Karpas-422 (cell line): ENCODE results near the gene SEMA4D. TPM values are rescaled to one million over a fixed set of nuclear protein-coding genes. Genes with fewer than 3 reads are reported as not detected.

ENCODE experiments used
- DNase-seq: peaks from one replicate; pipeline ENCODE4 v3.0.0-alpha.2; 2015
- H2AFZ ChIP-seq: fragments of 200-600 bp; sonication (generic); 2 replicates; pipeline ENCODE4 v1.6.1; 2014; ENCODE audit warnings: antibody characterized with exemption, low read length, mixed read lengths
- H3K27ac ChIP-seq: fragments of 200-600 bp; sonication (generic); 2 replicates; pipeline ENCODE4 v1.5.1; 2014; ENCODE audit warnings: mild to moderate bottlenecking, low read length, moderate library complexity
- H3K27me3 ChIP-seq: fragments of 200-600 bp; sonication (generic); 2 replicates; pipeline ENCODE4 v1.6.1; 2014; ENCODE audit warnings: low read length, mixed read lengths
- H3K36me3 ChIP-seq: fragments of 200-600 bp; sonication (generic); 2 replicates; pipeline ENCODE4 v1.6.1; 2014; ENCODE audit warnings: low read length, mixed read lengths; ENCODE audit not compliant: insufficient read depth
- H3K4me1 ChIP-seq: fragments of 200-600 bp; sonication (generic); 2 replicates; pipeline ENCODE4 v1.6.1; 2014; ENCODE audit warnings: mild to moderate bottlenecking, low read length, mixed read lengths
- H3K4me2 ChIP-seq: fragments of 200-600 bp; sonication (generic); 2 replicates; pipeline ENCODE4 v1.6.1; 2014; ENCODE audit warnings: low read length, low read depth, mild to moderate bottlenecking; ENCODE audit not compliant: poor library complexity, severe bottlenecking
- H3K4me3 ChIP-seq: fragments of 200-600 bp; sonication (generic); 2 replicates; pipeline ENCODE4 v1.5.1; 2014; ENCODE audit warnings: mild to moderate bottlenecking, antibody characterized with exemption, low read length, mixed read lengths
- H3K79me2 ChIP-seq: fragments of 200-600 bp; sonication (generic); 2 replicates; pipeline ENCODE4 v1.6.1; 2014; ENCODE audit warnings: mild to moderate bottlenecking, low read length, mixed read lengths
- H3K9ac ChIP-seq: fragments of 200-600 bp; sonication (generic); 2 replicates; pipeline ENCODE4 v1.6.0; 2014; ENCODE audit warnings: low read length
- H3K9me2 ChIP-seq: fragments of 200-600 bp; sonication (generic), shearing (Covaris generic); replicated peaks from 2 replicates; pipeline ENCODE4 v1.6.0; 2014; ENCODE audit warnings: mild to moderate bottlenecking, low read length, moderate library complexity; ENCODE audit not compliant: insufficient read depth
- H3K9me3 ChIP-seq: fragments of 300-700, 200-600 bp; sonication (generic); 2 replicates; pipeline ENCODE4 v1.6.1; 2014; ENCODE audit warnings: low read length, mixed read lengths
- H4K20me1 ChIP-seq: fragments of 200-600 bp; sonication (generic); 2 replicates; pipeline ENCODE4 v1.6.1; 2014; ENCODE audit warnings: mild to moderate bottlenecking, antibody characterized with exemption, low read length, low read depth; ENCODE audit not compliant: insufficient read depth
- total RNA-seq: library from RNA; depleted of rRNA; stranded (reverse); fragments of >200 nt; shearing (Covaris generic); gene quantifications from 2 replicates; pipeline ENCODE4 v1.2.3, GENCODE V29; 2014; ENCODE audit warnings: low replicate concordance

Gene SEMA4D
- total RNA-seq, 1 experiment from 2014 or later, result 2.3 TPM

DNA sequence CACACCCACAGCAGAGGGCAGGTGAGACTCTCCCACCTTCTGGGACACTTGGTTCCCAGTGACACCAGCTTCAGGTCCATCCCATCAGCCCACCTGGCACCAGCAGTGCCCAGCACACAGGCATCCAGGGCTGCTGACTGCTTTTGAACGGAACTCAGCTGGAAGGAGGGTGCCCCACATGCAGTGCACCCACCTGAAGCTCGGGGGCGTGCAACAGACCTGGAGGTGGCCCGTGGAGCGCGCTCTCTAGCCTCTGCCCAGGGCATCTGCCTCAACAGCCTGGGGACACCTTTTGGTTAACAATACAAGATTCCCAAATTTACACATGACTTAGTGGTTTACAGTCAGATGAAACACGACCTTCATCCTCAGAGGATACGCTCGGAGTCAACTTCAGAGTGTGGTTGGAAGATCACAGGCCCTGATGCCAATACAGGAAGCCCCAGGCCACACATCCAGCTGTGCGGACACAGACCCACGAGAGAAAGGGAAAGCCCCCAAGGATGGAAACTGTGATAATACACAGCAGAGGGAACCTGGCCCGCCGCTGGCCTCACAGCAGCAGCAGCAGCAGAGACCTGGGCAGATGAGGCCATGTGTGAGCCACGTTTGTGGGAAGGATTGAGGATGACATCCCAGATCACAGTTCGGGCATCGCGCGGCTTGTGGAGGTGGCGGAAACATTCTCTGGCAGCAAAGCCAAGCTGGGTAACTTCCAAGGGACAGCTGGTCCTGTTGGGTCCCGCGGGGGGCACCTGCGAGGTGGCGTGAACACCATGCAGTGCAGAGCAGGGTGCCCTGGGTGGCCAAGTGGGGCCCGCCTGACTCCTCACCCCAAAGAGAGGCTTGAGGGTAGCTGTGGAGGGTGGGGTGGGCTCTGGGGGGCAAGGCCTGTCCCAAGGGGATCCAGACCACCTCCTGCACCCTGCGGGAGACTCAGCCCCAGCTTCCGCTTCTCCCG, 115.6 kb downstream of the SEMA4D start:
- no peaks in the 10 kb centered on the region for H3K9me3 ChIP-seq
- no peaks in the 10 kb centered on the region for H3K9me2 ChIP-seq
- no peak overlapping the region for H3K4me2 ChIP-seq
- H3K79me2 ChIP-seq, result no peaks in the 10 kb centered on the region
- no peak overlapping the region for H3K27ac ChIP-seq
- H2AFZ ChIP-seq, result no peak overlapping the region
- H3K27me3 ChIP-seq, result no peaks in the 10 kb centered on the region
- H3K4me1 ChIP-seq, result no peaks in the 10 kb centered on the region
- no peak overlapping the region for H3K4me3 ChIP-seq
- H3K9ac ChIP-seq, result no peak overlapping the region
- no peaks in the 10 kb centered on the region for H3K36me3 ChIP-seq
- no peak for DNase-seq
- no peaks in the 10 kb centered on the region for H4K20me1 ChIP-seq

DNA sequence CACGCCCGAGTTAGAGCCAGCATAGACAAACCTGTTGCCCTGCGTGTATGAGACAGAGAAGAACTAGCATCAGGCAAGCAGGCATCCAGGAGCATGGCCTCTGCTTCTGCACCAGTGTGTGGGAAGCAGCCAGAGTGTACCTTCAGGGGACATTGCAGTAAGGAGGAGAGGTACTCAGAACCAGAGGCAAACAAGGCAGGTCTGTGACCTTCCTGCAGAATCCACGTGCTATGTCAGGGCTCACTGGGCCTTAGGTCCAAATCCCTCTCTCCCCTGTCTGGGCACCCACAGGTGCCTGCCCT, 116.7 kb downstream of the SEMA4D start:
- Histone ChIP-seq H3K36me3 (no peaks in the 10 kb centered on the region), H3K4me1 (no peaks in the 10 kb centered on the region), H3K79me2 (no peaks in the 10 kb centered on the region), H3K4me2 (no peak overlapping the region), H3K9me2 (no peaks in the 10 kb centered on the region), H2AFZ (no peak overlapping the region), H3K9ac (no peak overlapping the region), H3K27me3 (no peaks in the 10 kb centered on the region), H4K20me1 (no peaks in the 10 kb centered on the region), H3K9me3 (no peaks in the 10 kb centered on the region), H3K27ac (no peak overlapping the region), H3K4me3 (no peak overlapping the region)
- no peak for DNase-seq

DNA sequence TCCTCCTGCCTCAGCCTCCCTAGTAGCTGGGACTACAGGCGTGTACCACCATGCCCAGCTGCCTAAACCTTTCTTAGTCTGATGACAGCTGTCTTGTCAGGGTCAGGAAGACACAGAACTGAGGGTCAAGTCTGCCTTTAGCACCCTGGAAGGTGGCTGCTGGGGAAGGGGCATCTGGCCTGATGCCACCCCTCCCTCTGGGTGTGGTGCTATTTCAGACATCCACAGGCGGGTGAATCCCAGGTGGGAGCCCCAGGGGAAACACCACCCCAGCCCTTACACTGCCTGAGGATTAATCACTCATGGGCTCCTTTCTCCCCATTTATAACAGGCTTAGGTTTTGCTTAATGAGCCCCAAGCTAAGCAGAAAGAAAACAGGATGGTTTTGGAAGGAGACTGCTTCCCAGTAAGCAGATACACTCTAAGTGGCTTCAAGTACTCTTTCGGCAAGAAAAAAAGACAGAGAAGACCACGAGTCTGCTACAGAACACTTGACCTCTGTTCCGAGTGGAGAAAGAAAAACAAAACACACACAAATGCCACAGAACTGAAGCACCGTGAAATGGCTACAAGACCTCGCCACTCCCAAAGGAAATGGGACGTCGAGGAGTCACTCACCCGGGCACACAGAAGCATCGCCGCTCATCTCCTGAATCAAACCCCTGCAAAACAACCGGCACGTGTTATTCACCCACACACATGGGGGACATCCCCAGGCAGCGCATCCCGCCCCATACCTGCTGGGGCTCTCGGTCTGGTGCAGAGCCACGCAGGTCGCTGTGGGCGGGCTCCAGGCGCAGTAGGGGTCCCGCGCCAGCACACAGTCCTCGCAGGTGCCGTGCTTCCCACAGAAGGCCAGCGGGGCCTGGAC, 117.2 kb downstream of the SEMA4D start:
- Histone ChIP-seq H3K27me3 (no peaks in the 10 kb centered on the region), H4K20me1 (no peaks in the 10 kb centered on the region), H3K9ac (no peak overlapping the region), H3K4me3 (no peak overlapping the region), H3K79me2 (no peaks in the 10 kb centered on the region), H3K36me3 (no peaks in the 10 kb centered on the region), H3K27ac (no peak overlapping the region), H3K4me1 (peaks cover 2% of the 10 kb centered on the region), H3K9me2 (no peaks in the 10 kb centered on the region), H3K4me2 (no peak overlapping the region), H2AFZ (no peak overlapping the region), H3K9me3 (no peaks in the 10 kb centered on the region)
- DNase-seq, result no peak

DNA sequence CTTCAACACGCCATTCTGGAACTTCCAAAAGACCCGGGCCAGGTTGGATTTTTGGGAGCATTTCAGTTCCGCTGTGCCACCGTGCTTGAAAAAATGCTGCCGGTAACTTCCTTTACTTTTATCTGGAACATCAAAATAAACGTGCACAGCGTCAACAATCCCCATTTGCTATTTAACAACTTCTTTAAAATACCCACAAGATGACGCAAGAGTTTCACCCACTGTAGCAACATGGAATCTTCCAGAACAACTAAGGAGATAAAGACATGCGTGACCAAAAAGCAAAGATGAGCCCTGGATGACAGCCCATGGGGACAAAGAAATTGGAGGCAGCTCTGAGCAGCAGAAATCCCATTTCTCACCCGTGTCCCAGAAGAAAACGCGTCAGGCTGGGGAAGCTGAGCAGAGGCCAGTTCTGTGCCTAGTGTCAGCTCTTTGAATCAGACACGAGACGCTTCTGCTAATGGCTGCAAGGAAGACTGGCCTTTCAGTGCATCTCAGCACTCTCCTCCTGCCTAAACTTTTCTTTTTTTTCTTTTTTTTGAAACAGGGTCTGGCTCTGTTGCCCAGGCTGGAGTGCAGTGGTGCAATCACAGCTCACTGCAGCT, 118.3 kb downstream of the SEMA4D start:
- H3K27ac ChIP-seq, result no peak overlapping the region
- H3K4me3 ChIP-seq, result no peak overlapping the region
- H3K4me1 ChIP-seq, result peaks cover 10% of the 10 kb centered on the region
- no peaks in the 10 kb centered on the region for H3K27me3 ChIP-seq
- no peaks in the 10 kb centered on the region for H3K9me2 ChIP-seq
- H2AFZ ChIP-seq, result no peak overlapping the region
- H3K9ac ChIP-seq, result no peak overlapping the region
- H3K79me2 ChIP-seq, result no peaks in the 10 kb centered on the region
- no peaks in the 10 kb centered on the region for H3K36me3 ChIP-seq
- no peaks in the 10 kb centered on the region for H4K20me1 ChIP-seq
- H3K4me2 ChIP-seq, result no peak overlapping the region
- DNase-seq, result no peak
- no peaks in the 10 kb centered on the region for H3K9me3 ChIP-seq

DNA sequence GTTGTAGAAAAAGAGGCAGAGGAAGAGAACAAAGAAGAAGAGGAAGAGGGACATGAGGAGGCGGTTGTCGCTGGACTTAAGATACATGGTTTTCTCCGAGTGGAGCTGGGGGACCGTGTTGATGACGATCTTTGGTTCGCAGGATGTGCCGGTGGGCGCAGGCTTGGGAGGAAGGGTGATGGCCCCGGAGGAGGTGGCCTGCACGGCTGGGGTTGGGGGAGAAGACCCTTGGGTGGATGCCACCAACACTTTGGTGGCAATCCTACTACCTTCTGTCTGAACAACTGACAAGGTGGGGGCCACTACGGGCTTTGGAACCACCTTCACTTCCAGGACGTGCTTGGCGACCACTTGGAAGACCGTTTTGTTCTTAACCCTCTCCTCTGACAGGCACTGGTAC, 118.9 kb downstream of the SEMA4D start:
- Histone ChIP-seq H2AFZ (no peak overlapping the region), H3K4me3 (no peak overlapping the region), H3K27ac (no peak overlapping the region), H3K4me2 (no peak overlapping the region), H3K36me3 (no peaks in the 10 kb centered on the region), H3K9me2 (no peaks in the 10 kb centered on the region), H3K9me3 (no peaks in the 10 kb centered on the region), H3K79me2 (no peaks in the 10 kb centered on the region), H3K9ac (no peak overlapping the region), H3K4me1 (peaks cover 10% of the 10 kb centered on the region), H3K27me3 (no peaks in the 10 kb centered on the region), H4K20me1 (no peaks in the 10 kb centered on the region)
- DNase-seq, result no peak

DNA sequence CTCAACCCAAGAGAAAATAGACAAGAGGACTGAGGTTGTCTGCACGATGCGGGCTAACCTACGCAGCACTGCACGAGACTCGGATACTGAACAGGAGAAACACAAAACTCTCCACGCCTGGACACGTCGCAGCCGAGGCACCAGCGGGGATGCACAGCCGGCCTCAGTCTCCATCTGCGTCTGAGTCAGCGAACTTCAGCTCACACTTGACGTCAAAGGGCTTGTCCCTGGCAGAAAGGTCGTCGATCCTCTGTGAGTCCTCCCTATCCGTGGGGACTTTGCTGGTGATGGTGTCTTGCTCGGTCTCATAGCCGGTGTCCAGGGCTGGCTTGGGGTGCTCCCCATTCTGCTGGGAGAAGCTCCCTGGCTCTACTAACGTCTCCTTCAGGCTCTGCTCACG, 119.4 kb downstream of the SEMA4D start:
- Histone ChIP-seq H4K20me1 (no peaks in the 10 kb centered on the region), H3K4me2 (no peak overlapping the region), H3K9ac (no peak overlapping the region), H3K36me3 (no peaks in the 10 kb centered on the region), H3K9me3 (no peaks in the 10 kb centered on the region), H3K4me1 (peaks cover 10% of the 10 kb centered on the region), H3K4me3 (no peak overlapping the region), H3K27ac (no peak overlapping the region), H3K79me2 (no peaks in the 10 kb centered on the region), H3K27me3 (no peaks in the 10 kb centered on the region), H2AFZ (no peak overlapping the region), H3K9me2 (no peaks in the 10 kb centered on the region)
- DNase-seq, result no peak

DNA sequence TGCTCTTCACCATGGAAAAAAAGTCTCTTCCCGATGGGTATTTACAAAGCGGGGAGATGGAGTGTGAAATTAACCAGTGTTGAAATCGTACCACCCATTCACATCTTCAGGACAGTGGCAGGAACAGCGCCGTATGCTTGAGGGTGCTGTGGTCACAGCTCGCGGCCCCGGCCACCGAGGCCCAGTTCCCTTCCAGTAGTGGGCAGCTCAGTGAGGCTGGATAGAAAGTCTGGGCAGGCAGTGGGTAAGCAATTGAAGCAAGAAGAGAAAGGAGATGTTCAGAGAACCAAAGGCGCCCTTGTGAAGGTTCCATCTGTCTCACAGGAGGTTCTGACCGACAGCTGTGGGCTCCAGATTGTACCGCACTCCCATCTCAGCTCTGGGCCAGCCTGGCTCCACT, 120.5 kb downstream of the SEMA4D start:
- no peak overlapping the region for H3K4me3 ChIP-seq
- no peaks in the 10 kb centered on the region for H3K9me2 ChIP-seq
- no peaks in the 10 kb centered on the region for H3K27me3 ChIP-seq
- peaks cover 10% of the 10 kb centered on the region for H3K4me1 ChIP-seq
- no peaks in the 10 kb centered on the region for H4K20me1 ChIP-seq
- H3K9ac ChIP-seq, result no peak overlapping the region
- no peak for DNase-seq
- no peaks in the 10 kb centered on the region for H3K79me2 ChIP-seq
- no peak overlapping the region for H3K27ac ChIP-seq
- no peaks in the 10 kb centered on the region for H3K36me3 ChIP-seq
- H3K9me3 ChIP-seq, result no peaks in the 10 kb centered on the region
- no peak overlapping the region for H3K4me2 ChIP-seq
- H2AFZ ChIP-seq, result no peak overlapping the region

DNA sequence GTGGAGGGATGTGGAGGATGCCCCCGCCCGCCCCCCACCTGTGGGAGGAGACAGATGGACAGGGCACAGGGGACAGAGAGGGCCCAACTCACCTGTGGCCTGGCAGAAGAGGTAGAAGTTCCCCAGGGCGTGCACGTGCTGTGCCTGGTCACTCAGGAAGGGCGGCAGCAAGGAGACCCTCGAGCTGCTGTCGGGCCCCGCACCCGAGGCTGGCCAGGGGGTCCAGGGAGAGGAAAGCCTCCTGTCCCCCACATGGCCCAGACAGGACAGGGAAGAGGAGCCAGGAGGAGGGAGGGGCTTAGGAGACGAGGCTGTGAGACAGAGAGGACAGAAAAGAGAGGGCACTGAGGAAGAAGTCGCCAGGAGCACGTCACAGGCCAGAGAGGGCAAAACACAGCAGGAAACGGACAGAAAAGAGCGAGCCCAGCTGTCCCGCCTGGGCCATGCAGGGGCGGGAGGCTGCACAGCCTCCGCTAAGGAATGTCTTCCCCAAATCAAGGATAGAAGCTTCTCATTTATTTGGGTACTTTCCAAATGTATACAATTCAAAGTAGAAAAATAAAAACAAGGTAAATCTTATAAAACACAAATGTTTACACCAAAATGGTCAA, 121.1 kb downstream of the SEMA4D start:
- no peak for DNase-seq
- Histone ChIP-seq H3K9me3 (no peaks in the 10 kb centered on the region), H3K4me3 (no peak overlapping the region), H3K9me2 (no peaks in the 10 kb centered on the region), H4K20me1 (no peaks in the 10 kb centered on the region), H3K79me2 (no peaks in the 10 kb centered on the region), H3K4me2 (no peak overlapping the region), H3K27me3 (no peaks in the 10 kb centered on the region), H3K9ac (no peak overlapping the region), H2AFZ (no peak overlapping the region), H3K27ac (no peak overlapping the region), H3K4me1 (peaks cover 10% of the 10 kb centered on the region), H3K36me3 (no peaks in the 10 kb centered on the region)
